Testis (tissue), 3 donors: Measurements from ENCODE around the gene UBB. TPM values are rescaled to one million over a fixed set of nuclear protein-coding genes. Genes with fewer than 3 reads are reported as not detected.

Experiments used
- DNase-seq: peaks from one replicate; pipeline ENCODE4 v3.0.0-alpha.2; 2019
- H3K27ac ChIP-seq, 2 donors: fragments of 200-600 bp; sonication (generic); one replicate each; pipeline ENCODE4 v1.5.1; 2019
- H3K27me3 ChIP-seq: fragments of 200-600 bp; sonication (generic); one replicate; pipeline ENCODE4 v1.5.1; 2019
- H3K36me3 ChIP-seq: fragments of 200-600 bp; sonication (generic); one replicate; pipeline ENCODE4 v1.5.1; 2017; ENCODE audit warnings: low read depth; ENCODE audit errors: missing control alignments
- H3K4me1 ChIP-seq: fragments of 200-600 bp; sonication (generic); one replicate; pipeline ENCODE4 v1.5.1; 2019
- H3K4me3 ChIP-seq, 2 donors: fragments of 200-600 bp; sonication (generic); one replicate each; pipeline ENCODE4 v1.5.1; 2017 to 2019
- H3K9me3 ChIP-seq: fragments of 200-600 bp; sonication (generic); one replicate; pipeline ENCODE4 v1.5.1; 2017
- CTCF ChIP-seq, 3 experiments: fragments of 450-650 bp in 2 of 3; fragments of 200-600 bp in 1 of 3; sonication (generic) in 1 of 3; IDR thresholded peaks; one replicate each; pipeline ENCODE4 v1.5.1; 2016 to 2019; ENCODE audit warnings: antibody characterized with exemption in 3 of 3, mild to moderate bottlenecking in 2 of 3, moderate library complexity in 1 of 3
- POLR2A ChIP-seq: fragments of 450-650 bp; IDR thresholded peaks from one replicate; pipeline ENCODE4 v1.6.1; 2017; ENCODE audit warnings: antibody characterized with exemption, mild to moderate bottlenecking, moderate library complexity
- WGBS, 2 donors: methylation state at CpG; one replicate each; pipeline ENCODE4 v1.1.5; 2018; 5-methylcytosine and 5-hydroxymethylcytosine counted together
- intact Hi-C: fragments of 100-400 bp; cut with DNase I; formaldehyde crosslinking; loops from one replicate; pipeline ENCODE4 v1.15.1; 2023; ENCODE audit warnings: low total_unique reads
- polyA plus RNA-seq: library from polyadenylated mRNA; stranded (reverse); fragments of 350-450 nt; fragmentation: Illumina TruSeq; extraction: RNeasy Lipid Tissue Mini Kit (QIAGEN cat#74804); gene quantifications from one replicate; pipeline ENCODE4 v1.2.3, GENCODE V29; 2014; ENCODE audit warnings: low read depth, low replicate concordance; ENCODE audit not compliant: insufficient read depth
- total RNA-seq, 2 donors: library from RNA; depleted of rRNA; stranded (reverse); fragments of >200 nt; gene quantifications; one replicate each; pipeline ENCODE4 v1.2.3, GENCODE V29; 2016

The UBB gene
- total and polyA plus RNA-seq, 3 donors from 2014 or later, result 1,859 to 3,514 (median 1,996) TPM

- 83 to 88% methylated on average over 5 of the region's 5 CpGs for WGBS, 2 donors
- no peak overlapping the region for H3K27ac ChIP-seq
Observed at GRCh38 chr17:16371742-16372141, 9.1 kb upstream of the UBB start.

GRCh38 chr17:16374146-16374938 lies 6.5 kb upstream of the UBB start:
- DNase-seq, result no peak
- no peak overlapping the region for H3K4me3 ChIP-seq
- H3K9me3 ChIP-seq, result no peaks in the 10 kb centered on the region
- H3K4me1 ChIP-seq, result peaks cover 9% of the 10 kb centered on the region
- intact Hi-C loops, result no loop called here
- no peaks in the 10 kb centered on the region for H3K36me3 ChIP-seq
- TF ChIP-seq POLR2A, result no peak
- no peak for TF ChIP-seq CTCF (IDR thresholded peaks at IDR 0.05)
- 89 to 92% methylated on average over 16 of the region's 16 CpGs for WGBS, 2 donors
- H3K27me3 ChIP-seq, result no peaks in the 10 kb centered on the region
- no peak overlapping the region for H3K27ac ChIP-seq

More at GRCh38 chr17:16371742-16372141, 9.1 kb upstream of the UBB start:
- intact Hi-C loops, result no loop called here
- no peaks in the 10 kb centered on the region for H3K4me1 ChIP-seq
- H3K9me3 ChIP-seq, result no peaks in the 10 kb centered on the region
- H3K27me3 ChIP-seq, result no peaks in the 10 kb centered on the region
- no peaks in the 10 kb centered on the region for H3K36me3 ChIP-seq
- TF ChIP-seq POLR2A (no peak), CTCF (IDR thresholded peaks at IDR 0.05) (no peak)
- DNase-seq, result no peak
- no peak overlapping the region for H3K4me3 ChIP-seq

- no peaks in the 10 kb centered on the region for H3K36me3 ChIP-seq
- H3K27me3 ChIP-seq, result no peaks in the 10 kb centered on the region
- no peak for DNase-seq
- H3K27ac ChIP-seq, result peak overlapping the region; percentile 93 to 97
- TF ChIP-seq POLR2A (no peak), CTCF (IDR thresholded peaks at IDR 0.05) (no peak)
- H3K9me3 ChIP-seq, result no peaks in the 10 kb centered on the region
- 48 to 67% methylated on average over 2 of the region's 2 CpGs for WGBS, 2 donors
- peaks cover 13% of the 10 kb centered on the region for H3K4me1 ChIP-seq
- intact Hi-C loops, result no loop called here
- H3K4me3 ChIP-seq, result no peak overlapping the region
Observed at GRCh38 chr17:16377941-16378341, 3.0 kb upstream of the UBB start.

GRCh38 chr17:16378636-16379282 lies 2.1 kb upstream of the UBB start:
- Histone ChIP-seq H3K27ac (peak overlapping the region; percentile 93 to 97), H3K4me3 (peak overlapping the region in 1 of 2 donors; percentile 82), H3K36me3 (no peaks in the 10 kb centered on the region), H3K27me3 (no peaks in the 10 kb centered on the region), H3K9me3 (no peaks in the 10 kb centered on the region), H3K4me1 (peaks cover 13% of the 10 kb centered on the region)
- intact Hi-C loops, result no loop called here
- DNase-seq, result peak; percentile 26
- 48 to 67% methylated on average over 17 of the region's 17 CpGs for WGBS, 2 donors
- no peak for TF ChIP-seq POLR2A

- TF ChIP-seq CTCF (IDR thresholded peaks at IDR 0.05), result no peak
- TF ChIP-seq POLR2A, result no peak
- Histone ChIP-seq H3K9me3 (no peaks in the 10 kb centered on the region), H3K4me3 (peak overlapping the region; percentile 75 to 82), H3K36me3 (no peaks in the 10 kb centered on the region), H3K4me1 (peaks cover 13% of the 10 kb centered on the region), H3K27me3 (no peaks in the 10 kb centered on the region), H3K27ac (peak overlapping the region; percentile 93 to 97)
- intact Hi-C loops, result no loop called here
- peak; percentile 36 for DNase-seq
- 44 to 55% methylated on average over 8 of the region's 8 CpGs for WGBS, 2 donors
Observed at GRCh38 chr17:16379654-16380053, 1.2 kb upstream of the UBB start.
